ENCODE data around the gene MT1M.

MT1M gene

GRCh38 chr16:56608043-56608875 is 24.2 kb upstream of the MT1M start, which contains the start of gene MT2A:
Gene MT2A (plus strand): TSS chr16:56608584. CDS start chr16:56608656, 72 bp downstream.
- peak; percentile 69 for FAIRE-seq
- peak; percentile 93 for DNase-seq (ENCODE audit: insufficient read length, low spot score)
- TF ChIP-seq POLR2A (IDR thresholded peaks at IDR 0.05; ENCODE audit: low read depth, low read length) (no peak), PAX5 (IDR thresholded peaks at IDR 0.05; ENCODE audit: insufficient read depth, low read length, severe bottlenecking) (no peak), SPI1 (IDR thresholded peaks at IDR 0.05; ENCODE audit: low read depth, low read length) (0 out of 2 replicates have a peak, but pooled peaks have one; percentile 2), TAF1 (IDR thresholded peaks at IDR 0.05; ENCODE audit: low read depth, low read length) (no peak), POLR2AphosphoS5 (IDR thresholded peaks at IDR 0.05; ENCODE audit: low read depth, low read length) (no peak), POU2F2 (IDR thresholded peaks at IDR 0.05; ENCODE audit: low read depth, low read length) (no peak)

DNA sequence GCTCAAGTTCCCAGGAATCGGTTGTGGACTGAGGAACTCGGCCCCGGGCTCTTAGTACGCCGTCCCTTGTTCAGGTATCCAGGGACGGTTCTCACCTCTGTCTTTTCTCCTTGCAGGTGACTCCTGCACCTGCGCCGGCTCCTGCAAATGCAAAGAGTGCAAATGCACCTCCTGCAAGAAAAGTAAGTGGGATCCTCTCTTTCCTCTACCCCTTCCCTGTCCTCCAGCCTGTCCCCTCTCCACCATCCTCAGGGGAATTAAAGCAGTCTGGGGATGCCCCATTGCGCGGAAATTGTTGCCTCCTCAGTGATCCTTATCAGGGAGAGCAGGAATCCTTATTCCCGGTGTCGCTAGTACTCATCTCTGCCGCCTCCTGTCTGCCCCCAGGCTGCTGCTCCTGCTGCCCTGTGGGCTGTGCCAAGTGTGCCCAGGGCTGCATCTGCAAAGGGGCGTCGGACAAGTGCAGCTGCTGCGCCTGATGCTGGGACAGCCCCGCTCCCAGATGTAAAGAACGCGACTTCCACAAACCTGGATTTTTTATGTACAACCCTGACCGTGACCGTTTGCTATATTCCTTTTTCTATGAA is 23.5 kb upstream of the MT1M start:
- FAIRE-seq = no peak
- DNase-seq (ENCODE audit: insufficient read length, low spot score) = no peak
- TF ChIP-seq POLR2A (IDR thresholded peaks at IDR 0.05; ENCODE audit: low read depth, low read length) (no peak), POU2F2 (IDR thresholded peaks at IDR 0.05; ENCODE audit: low read depth, low read length) (no peak), PAX5 (IDR thresholded peaks at IDR 0.05; ENCODE audit: insufficient read depth, low read length, severe bottlenecking) (no peak), TAF1 (IDR thresholded peaks at IDR 0.05; ENCODE audit: low read depth, low read length) (no peak), SPI1 (IDR thresholded peaks at IDR 0.05; ENCODE audit: low read depth, low read length) (no peak), POLR2AphosphoS5 (IDR thresholded peaks at IDR 0.05; ENCODE audit: low read depth, low read length) (no peak)

DNA sequence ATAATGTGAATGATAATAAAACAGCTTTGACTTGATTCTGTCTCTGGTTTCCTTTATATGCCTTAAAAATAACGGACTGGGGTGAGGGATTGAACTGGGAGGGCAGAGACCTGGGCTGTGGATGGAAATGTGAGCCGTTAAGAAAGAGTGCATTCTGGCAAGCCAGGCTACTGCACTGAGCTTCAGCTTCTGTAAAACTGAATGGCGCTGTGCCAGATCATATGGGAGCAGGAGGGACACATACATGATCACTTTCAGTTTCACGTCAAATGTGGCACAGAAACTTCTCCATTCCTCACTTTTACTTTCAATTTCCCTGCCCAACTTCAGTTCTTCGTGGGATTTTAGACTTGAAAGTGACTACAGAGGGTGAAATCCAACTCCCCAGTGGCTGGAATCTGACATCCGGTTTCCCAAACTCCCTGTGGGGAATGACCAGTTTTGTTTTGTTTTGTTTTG is 23.0 kb upstream of the MT1M start:
- TF ChIP-seq SPI1 (IDR thresholded peaks at IDR 0.05; ENCODE audit: low read depth, low read length) (peak; percentile 27; the same call in 1 of the 2 replicates), PAX5 (IDR thresholded peaks at IDR 0.05; ENCODE audit: insufficient read depth, low read length, severe bottlenecking) (no peak)
- peak; percentile 57 for DNase-seq (ENCODE audit: insufficient read length, low spot score)
- peak; percentile 58 for FAIRE-seq

GRCh38 chr16:56610017-56610608 is 22.3 kb upstream of the MT1M start:
- no peak for TF ChIP-seq TAF1 (IDR thresholded peaks at IDR 0.05; ENCODE audit: low read depth, low read length)
- no peak for TF ChIP-seq POLR2AphosphoS5 (IDR thresholded peaks at IDR 0.05; ENCODE audit: low read depth, low read length)
- FAIRE-seq (peak; percentile 73), DNase-seq (ENCODE audit: insufficient read length, low spot score) (no peak)

DNA sequence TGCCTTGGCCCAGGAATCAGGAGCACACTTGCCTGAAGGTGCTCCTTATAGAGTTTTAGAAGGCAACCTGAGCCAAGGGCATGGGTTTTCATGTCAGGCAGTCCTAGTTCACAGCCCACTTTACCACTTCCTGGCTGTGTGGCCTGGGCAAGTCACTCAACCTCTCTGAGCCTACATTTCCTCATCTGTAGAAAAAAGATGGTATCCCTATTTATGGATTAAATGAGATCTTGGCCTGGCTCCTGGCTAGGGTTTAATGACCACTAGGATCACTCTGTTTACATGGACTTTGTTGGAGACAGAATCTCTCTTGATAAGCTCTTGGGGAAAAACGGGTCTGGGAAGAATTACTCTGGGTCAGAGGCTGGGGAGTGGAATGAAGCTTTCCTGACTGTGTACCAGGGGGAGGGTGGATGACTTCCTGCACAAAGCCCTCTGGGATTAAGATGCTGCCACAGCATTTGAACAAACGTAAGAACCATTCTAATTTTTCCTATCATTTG is 21.8 kb upstream of the MT1M start:
- no peak for DNase-seq (ENCODE audit: insufficient read length, low spot score)
- TF ChIP-seq POLR2AphosphoS5 (IDR thresholded peaks at IDR 0.05; ENCODE audit: low read depth, low read length) = no peak
- no peak for TF ChIP-seq PAX5 (IDR thresholded peaks at IDR 0.05; ENCODE audit: insufficient read depth, low read length, severe bottlenecking)
- no peak for TF ChIP-seq POU2F2 (IDR thresholded peaks at IDR 0.05; ENCODE audit: low read depth, low read length)
- TF ChIP-seq SPI1 (IDR thresholded peaks at IDR 0.05; ENCODE audit: low read depth, low read length) = no peak
- no peak for TF ChIP-seq TAF1 (IDR thresholded peaks at IDR 0.05; ENCODE audit: low read depth, low read length)
- no peak for TF ChIP-seq POLR2A (IDR thresholded peaks at IDR 0.05; ENCODE audit: low read depth, low read length)
- FAIRE-seq = peak; percentile 26

DNA sequence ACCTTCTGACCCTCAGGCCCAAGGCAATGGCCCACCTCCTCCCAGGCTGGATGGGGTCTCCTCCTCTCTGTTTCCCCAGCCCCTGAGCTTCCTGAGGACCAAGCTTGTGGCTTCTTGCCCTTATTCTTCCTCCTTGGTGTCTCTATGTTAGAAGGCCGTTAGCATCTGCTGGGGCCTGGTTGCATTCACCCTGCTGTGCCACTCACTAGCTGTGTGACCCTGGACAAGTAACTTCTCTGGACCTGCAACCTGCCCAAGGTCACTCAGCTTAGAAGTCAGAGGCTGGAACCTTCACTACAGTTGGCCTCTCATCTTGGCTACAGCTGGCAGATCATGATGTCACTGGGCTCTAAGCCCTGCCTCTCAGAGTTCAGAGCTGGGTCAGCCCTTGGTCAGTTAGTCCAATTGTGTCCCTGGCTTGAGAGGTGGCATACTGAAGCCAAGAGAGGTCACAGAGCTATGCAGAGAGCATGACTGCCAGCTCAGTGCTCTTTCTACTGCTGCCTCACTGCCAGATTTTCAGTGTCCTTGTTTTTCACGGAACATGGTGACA is 21.1 kb upstream of the MT1M start:
- DNase-seq (ENCODE audit: insufficient read length, low spot score) = no peak
- TF ChIP-seq POU2F2 (IDR thresholded peaks at IDR 0.05; ENCODE audit: low read depth, low read length) (no peak), POLR2AphosphoS5 (IDR thresholded peaks at IDR 0.05; ENCODE audit: low read depth, low read length) (no peak), POLR2A (IDR thresholded peaks at IDR 0.05; ENCODE audit: low read depth, low read length) (no peak), PAX5 (IDR thresholded peaks at IDR 0.05; ENCODE audit: insufficient read depth, low read length, severe bottlenecking) (no peak), TAF1 (IDR thresholded peaks at IDR 0.05; ENCODE audit: low read depth, low read length) (no peak), SPI1 (IDR thresholded peaks at IDR 0.05; ENCODE audit: low read depth, low read length) (no peak)
- FAIRE-seq = no peak

DNA sequence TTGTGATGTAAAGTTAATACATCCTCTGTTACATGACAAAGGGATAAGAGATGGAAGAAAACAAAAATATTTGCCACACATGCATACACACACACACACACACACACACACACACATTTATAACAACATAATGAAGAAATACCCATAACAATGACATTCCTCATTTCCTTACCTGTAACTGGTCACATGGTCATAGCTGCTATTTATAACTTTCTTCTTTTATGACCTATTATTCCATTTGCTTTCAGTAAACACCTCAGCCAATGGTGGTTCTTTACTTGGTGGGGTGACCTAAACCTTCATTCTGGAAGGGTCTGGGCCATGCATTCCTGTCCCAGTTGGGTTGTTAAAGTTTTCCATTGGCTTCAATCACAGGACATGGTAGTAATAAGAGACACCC is 18.8 kb upstream of the MT1M start:
- no peak for FAIRE-seq
- no peak for DNase-seq (ENCODE audit: insufficient read length, low spot score)
- TF ChIP-seq SPI1 (IDR thresholded peaks at IDR 0.05; ENCODE audit: low read depth, low read length) (no peak), PAX5 (IDR thresholded peaks at IDR 0.05; ENCODE audit: insufficient read depth, low read length, severe bottlenecking) (no peak), TAF1 (IDR thresholded peaks at IDR 0.05; ENCODE audit: low read depth, low read length) (no peak), POLR2A (IDR thresholded peaks at IDR 0.05; ENCODE audit: low read depth, low read length) (no peak), POLR2AphosphoS5 (IDR thresholded peaks at IDR 0.05; ENCODE audit: low read depth, low read length) (no peak), POU2F2 (IDR thresholded peaks at IDR 0.05; ENCODE audit: low read depth, low read length) (no peak)

DNA sequence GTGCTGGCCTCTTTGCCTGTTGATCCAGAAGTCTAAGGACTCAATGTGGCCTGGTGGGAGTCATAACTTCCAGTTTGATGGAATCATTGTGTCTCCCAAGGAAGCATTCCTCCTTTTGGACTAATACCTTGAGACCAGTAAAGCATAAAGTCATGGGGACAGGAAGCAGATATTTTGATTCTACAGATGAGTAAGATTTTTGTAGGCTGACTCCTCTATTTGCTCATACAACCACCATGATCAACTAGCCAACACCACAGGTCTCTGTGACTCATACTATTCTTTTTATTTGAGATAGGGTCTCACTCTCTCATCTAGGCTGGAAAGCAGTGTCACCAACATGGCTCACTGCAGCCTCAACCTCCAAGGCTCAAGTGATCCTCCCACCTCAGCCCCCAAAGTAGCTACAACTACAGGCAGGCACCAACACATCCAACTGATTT is 17.9 kb upstream of the MT1M start:
- no peak for FAIRE-seq
- TF ChIP-seq POLR2AphosphoS5 (IDR thresholded peaks at IDR 0.05; ENCODE audit: low read depth, low read length) (no peak), POU2F2 (IDR thresholded peaks at IDR 0.05; ENCODE audit: low read depth, low read length) (no peak), SPI1 (IDR thresholded peaks at IDR 0.05; ENCODE audit: low read depth, low read length) (no peak), PAX5 (IDR thresholded peaks at IDR 0.05; ENCODE audit: insufficient read depth, low read length, severe bottlenecking) (no peak), POLR2A (IDR thresholded peaks at IDR 0.05; ENCODE audit: low read depth, low read length) (no peak), TAF1 (IDR thresholded peaks at IDR 0.05; ENCODE audit: low read depth, low read length) (no peak)
- no peak for DNase-seq (ENCODE audit: insufficient read length, low spot score)

GRCh38 chr16:56615353-56615752 is 17.1 kb upstream of the MT1M start:
- TF ChIP-seq SPI1 (IDR thresholded peaks at IDR 0.05; ENCODE audit: low read depth, low read length) (no peak), PAX5 (IDR thresholded peaks at IDR 0.05; ENCODE audit: insufficient read depth, low read length, severe bottlenecking) (no peak)

More at GRCh38 chr16:56615353-56615752, 17.1 kb upstream of the MT1M start:
- no peak for FAIRE-seq
- no peak for DNase-seq (ENCODE audit: insufficient read length, low spot score)

Data from GM12891 (cell line).